WTC11 (cell line): Measurements from ENCODE around the gene AQP2.

Experiments used
- ATF2 ChIP-seq: sonication (generic); formaldehyde crosslinking; IDR thresholded peaks from 2 replicates; pipeline ENCODE4 v1.8.1; 2022; ENCODE audit warnings: low read depth, missing genetic modification reagents, borderline replicate concordance
- ATF3 ChIP-seq: sonication (generic); formaldehyde crosslinking; conservative IDR thresholded peaks from 2 replicates; pipeline ENCODE4 v1.8.1; 2022; ENCODE audit warnings: mild to moderate bottlenecking, missing genetic modification reagents
- ATF6 ChIP-seq: sonication (generic); formaldehyde crosslinking; IDR thresholded peaks from 2 replicates; pipeline ENCODE4 v1.8.1; 2023; ENCODE audit warnings: mild to moderate bottlenecking, missing genetic modification reagents
- CTCF ChIP-seq: fragments of 200-600 bp; IDR thresholded peaks from 2 replicates; pipeline ENCODE4 v1.8.0; 2022; ENCODE audit warnings: antibody characterized with exemption
- ELF4 ChIP-seq: sonication (generic); formaldehyde crosslinking; IDR thresholded peaks from 2 replicates; pipeline ENCODE4 v1.8.1; 2022; ENCODE audit warnings: low read depth, mild to moderate bottlenecking, moderate library complexity, missing genetic modification reagents
- GABPB1 ChIP-seq: sonication (generic); formaldehyde crosslinking; IDR thresholded peaks from 2 replicates; pipeline ENCODE4 v1.8.1; 2023; ENCODE audit warnings: mild to moderate bottlenecking, missing genetic modification reagents
- MAX ChIP-seq: sonication (generic); formaldehyde crosslinking; IDR thresholded peaks from 2 replicates; pipeline ENCODE4 v1.8.0; 2022; ENCODE audit warnings: mild to moderate bottlenecking, missing genetic modification reagents
- NFYB ChIP-seq: sonication (generic); formaldehyde crosslinking; conservative IDR thresholded peaks from 2 replicates; pipeline ENCODE4 v1.8.0; 2022; ENCODE audit warnings: low read depth, missing genetic modification reagents
- SP1 ChIP-seq: sonication (generic); formaldehyde crosslinking; conservative IDR thresholded peaks from 2 replicates; pipeline ENCODE4 v1.8.1; 2022; ENCODE audit warnings: missing genetic modification reagents
- STAT6 ChIP-seq: sonication (generic); formaldehyde crosslinking; conservative IDR thresholded peaks from 2 replicates; pipeline ENCODE4 v1.8.1; 2023; ENCODE audit warnings: mild to moderate bottlenecking, low read depth, missing genetic modification reagents, moderate library complexity
- TEAD4 ChIP-seq: sonication (generic); formaldehyde crosslinking; IDR thresholded peaks from 2 replicates; pipeline ENCODE4 v1.8.0; 2022; ENCODE audit warnings: mild to moderate bottlenecking, missing genetic modification reagents
- USF2 ChIP-seq: sonication (generic); formaldehyde crosslinking; IDR thresholded peaks from 2 replicates; pipeline ENCODE4 v1.8.1; 2023; ENCODE audit warnings: mild to moderate bottlenecking, missing genetic modification reagents, moderate library complexity
- ZNF396 ChIP-seq: fragments of 250-450 bp; sonication (Bioruptor Pico); IDR thresholded peaks from 2 replicates; pipeline ENCODE4 v1.8.0; 2021; ENCODE audit warnings: mild to moderate bottlenecking, moderate library complexity, borderline replicate concordance
- ZNF512 ChIP-seq: sonication (generic); formaldehyde crosslinking; IDR thresholded peaks from 2 replicates; pipeline ENCODE4 v1.8.1; 2022; ENCODE audit warnings: missing genetic modification reagents, borderline replicate concordance

- TF ChIP-seq CTCF (no peak), SP1 (CRISPR knock-in tag) (no peak), TEAD4 (CRISPR knock-in tag) (no peak), NFYB (CRISPR knock-in tag) (no peak), MAX (CRISPR knock-in tag) (no peak), GABPB1 (no peak), STAT6 (no peak), ZNF396 (CRISPR knock-in tag) (no peak), ATF6 (no peak), USF2 (CRISPR knock-in tag) (no peak), ATF3 (CRISPR knock-in tag) (no peak), ZNF512 (CRISPR knock-in tag) (no peak), ELF4 (no peak), ATF2 (CRISPR knock-in tag) (no peak)
Observed at GRCh38 chr12:49922349-49923034, 28.0 kb upstream of the AQP2 start.
